Measurements from ENCODE around the gene OPTC. TPM values are rescaled to one million over a fixed set of nuclear protein-coding genes. Genes with fewer than 3 reads are reported as not detected.

OPTC gene
- total and polyA plus RNA-seq, 10 donors = not detected

DNA sequence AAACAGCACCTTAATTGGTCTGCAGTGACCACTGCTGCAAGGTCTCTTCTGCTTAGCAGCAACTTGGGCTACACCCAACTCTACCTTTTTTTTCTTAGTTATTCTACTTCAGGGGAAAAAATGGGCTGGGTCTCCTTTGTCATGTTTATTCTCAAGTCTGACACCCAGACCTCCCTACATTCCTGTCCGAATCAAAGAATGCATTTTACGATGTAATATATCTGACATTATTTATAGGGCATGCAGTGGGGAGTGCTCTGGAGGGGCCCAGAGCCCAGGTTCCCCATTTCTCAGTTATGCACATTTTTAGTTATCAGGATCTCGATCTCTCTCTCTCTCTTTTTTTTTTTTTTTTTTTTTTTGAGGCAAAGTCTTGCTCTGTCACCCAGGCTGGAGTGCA is 50.5 kb downstream of the OPTC start:
- H3K27me3 ChIP-seq (replicated peaks in 1 of 7) = peaks cover 0 to 15% (median 0%) of the 10 kb centered on the region in 7 donors
- TF ChIP-seq POLR2AphosphoS5 (IDR thresholded peaks at IDR 0.05) = no peak
- 37 to 57% (median 47%) methylated on average over 3 of the region's 3 CpGs for WGBS, 5 donors
- H3K4me1 ChIP-seq = peaks cover 0 to 6% (median 0%) of the 10 kb centered on the region in 6 donors
- intact Hi-C loops (cut with DNase I; ENCODE audit: low total_unique reads) = no loop called here
- no peaks in the 10 kb centered on the region for H3K9me3 ChIP-seq
- no peaks in the 10 kb centered on the region for H3K36me3 ChIP-seq
- H3K4me3 ChIP-seq = no peak overlapping the region
- no peak overlapping the region for H3K27ac ChIP-seq
- no peak for DNase-seq

GRCh38 chr1:203544978-203545816 is 51.2 kb downstream of the OPTC start:
- no peaks in the 10 kb centered on the region for H3K36me3 ChIP-seq
- no peak overlapping the region for H3K27ac ChIP-seq
- TF ChIP-seq POLR2AphosphoS5 (IDR thresholded peaks at IDR 0.05) (no peak), POLR2A (IDR thresholded peaks at IDR 0.05) (no peak), CTCF (IDR thresholded peaks at IDR 0.05 in 8 of 11, conservative IDR thresholded peaks at IDR 0.05 in 3 of 11) (no peak)
- WGBS, 5 donors = 51 to 69% (median 64%) methylated on average over 4 of the region's 4 CpGs
- peaks cover 0 to 15% (median 0%) of the 10 kb centered on the region in 7 donors for H3K27me3 ChIP-seq (replicated peaks in 1 of 7)
- intact Hi-C loops (cut with DNase I; ENCODE audit: low total_unique reads) = no loop called here
- peaks cover 0 to 6% (median 0%) of the 10 kb centered on the region in 6 donors for H3K4me1 ChIP-seq
- H3K4me3 ChIP-seq = no peak overlapping the region
- H3K9me3 ChIP-seq = no peaks in the 10 kb centered on the region
- no peak for DNase-seq

- Histone ChIP-seq H3K36me3 (no peaks in the 10 kb centered on the region), H3K4me1 (peaks cover 0 to 6% (median 0%) of the 10 kb centered on the region in 6 donors), H3K4me3 (no peak overlapping the region), H3K27me3 (replicated peaks in 1 of 7) (peaks cover 0 to 15% (median 0%) of the 10 kb centered on the region in 7 donors), H3K27ac (no peak overlapping the region), H3K9me3 (no peaks in the 10 kb centered on the region)
- TF ChIP-seq CTCF (IDR thresholded peaks at IDR 0.05 in 8 of 11, conservative IDR thresholded peaks at IDR 0.05 in 3 of 11) (no peak), POLR2AphosphoS5 (IDR thresholded peaks at IDR 0.05) (no peak), POLR2A (IDR thresholded peaks at IDR 0.05) (no peak)
- 63 to 100% (median 73%) methylated on average over 1 of the region's 1 CpG for WGBS, 5 donors
- DNase-seq = no peak
- intact Hi-C loops (cut with DNase I; ENCODE audit: low total_unique reads) = no loop called here
Measured at GRCh38 chr1:203546274-203546673, 52.3 kb downstream of the OPTC start.

DNA sequence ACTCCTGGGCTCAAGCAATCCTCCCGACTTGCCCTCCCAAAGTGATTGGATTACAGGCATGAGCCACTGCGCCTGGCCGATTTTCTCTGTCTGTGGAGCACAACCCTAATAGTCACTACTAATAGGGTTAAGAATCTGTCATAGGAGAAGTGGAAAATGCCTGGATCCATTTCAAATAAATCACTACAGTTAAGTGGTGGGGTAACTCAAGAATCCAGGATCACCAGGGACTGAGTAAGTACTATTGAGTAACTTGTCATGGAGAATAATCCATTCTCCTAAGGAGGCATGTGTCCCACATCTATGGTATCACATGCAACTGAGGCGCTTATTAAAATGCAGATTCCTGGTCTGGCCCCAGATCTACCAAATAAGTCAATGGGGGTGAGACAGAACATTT is 53.2 kb downstream of the OPTC start:
- Histone ChIP-seq H3K36me3 (no peaks in the 10 kb centered on the region), H3K4me3 (no peak overlapping the region), H3K9me3 (no peaks in the 10 kb centered on the region), H3K4me1 (peaks cover 0 to 6% (median 0%) of the 10 kb centered on the region in 6 donors), H3K27ac (no peak overlapping the region), H3K27me3 (replicated peaks in 1 of 7) (peaks cover 0 to 15% (median 0%) of the 10 kb centered on the region in 7 donors)
- intact Hi-C loops (cut with DNase I; ENCODE audit: low total_unique reads) = no loop called here
- no peak for TF ChIP-seq POLR2AphosphoS5 (IDR thresholded peaks at IDR 0.05)
- no peak for TF ChIP-seq CTCF (IDR thresholded peaks at IDR 0.05 in 8 of 11, conservative IDR thresholded peaks at IDR 0.05 in 3 of 11)
- no peak for TF ChIP-seq POLR2A (IDR thresholded peaks at IDR 0.05)
- WGBS, 5 donors = 80 to 97% (median 94%) methylated on average over 4 of the region's 4 CpGs
- no peak for DNase-seq
